Hepatocyte (in vitro differentiated cells): ENCODE measurements around the gene HOXB13. TPM values are rescaled to one million over a fixed set of nuclear protein-coding genes. Genes with fewer than 3 reads are reported as not detected.

Source experiments
- DNase-seq: peaks from one replicate; pipeline ENCODE4 v3.0.0-alpha.2; 2016; ENCODE audit warnings: low spot score
- H2AFZ ChIP-seq: fragments of 200-600 bp; sonication (generic); 2 replicates; pipeline ENCODE4 v1.6.0; 2016; ENCODE audit warnings: antibody characterized with exemption, mild to moderate bottlenecking
- H3K27ac ChIP-seq: fragments of 200-600 bp; sonication (generic); 2 replicates; pipeline ENCODE4 v1.5.1; 2016; ENCODE audit warnings: mild to moderate bottlenecking
- H3K27me3 ChIP-seq: fragments of 200-600 bp; sonication (generic); 2 replicates; pipeline ENCODE4 v1.6.1; 2016
- H3K36me3 ChIP-seq: fragments of 200-600 bp; sonication (generic); replicated peaks from 2 replicates; pipeline ENCODE4 v1.5.1; 2016; ENCODE audit warnings: low read depth; ENCODE audit not compliant: insufficient read depth
- H3K4me1 ChIP-seq: fragments of 200-600 bp; sonication (generic); 2 replicates; pipeline ENCODE4 v1.5.1; 2016; ENCODE audit warnings: mild to moderate bottlenecking, moderate library complexity; ENCODE audit not compliant: insufficient read depth
- H3K4me2 ChIP-seq: fragments of 200-600 bp; sonication (generic); 2 replicates; pipeline ENCODE4 v1.6.0; 2016
- H3K4me3 ChIP-seq: fragments of 200-600 bp; sonication (generic); 2 replicates; pipeline ENCODE4 v1.5.1; 2016; ENCODE audit warnings: mild to moderate bottlenecking
- H3K79me2 ChIP-seq: fragments of 200-600 bp; sonication (generic); 2 replicates; pipeline ENCODE4 v1.6.0; 2017; ENCODE audit warnings: mild to moderate bottlenecking
- H3K9me2 ChIP-seq: fragments of 200-600 bp; sonication (generic); replicated peaks from 2 replicates; pipeline ENCODE4 v1.6.0; 2017; ENCODE audit warnings: mild to moderate bottlenecking; ENCODE audit not compliant: insufficient read depth
- H3K9me3 ChIP-seq: fragments of 200-600 bp; sonication (generic); 2 replicates; pipeline ENCODE4 v1.5.1; 2016; ENCODE audit warnings: low read depth, mild to moderate bottlenecking
- H4K20me1 ChIP-seq: fragments of 200-600 bp; sonication (generic); 2 replicates; pipeline ENCODE4 v1.6.0; 2016; ENCODE audit warnings: mild to moderate bottlenecking; ENCODE audit not compliant: insufficient read depth, poor library complexity, severe bottlenecking
- EZH2 ChIP-seq: fragments of 200-600 bp; sonication (generic); IDR thresholded peaks from 2 replicates; pipeline ENCODE4 v1.6.1; 2016; ENCODE audit warnings: antibody characterized with exemption, mild to moderate bottlenecking, borderline replicate concordance
- EZH2phosphoT487 ChIP-seq: fragments of 200-600 bp; sonication (generic); IDR thresholded peaks from one replicate; pipeline ENCODE4 v1.6.1; 2018; ENCODE audit warnings: antibody characterized with exemption, mild to moderate bottlenecking, low read depth, moderate library complexity; ENCODE audit not compliant: unreplicated experiment, severe bottlenecking
- WGBS: methylation state at CpG from one replicate; pipeline ENCODE4 v1.1.6; 2016; ENCODE audit warnings: low lambda C conversion rate; ENCODE audit errors: missing lambda C conversion rate; 5-methylcytosine and 5-hydroxymethylcytosine counted together
- polyA plus RNA-seq: library from polyadenylated mRNA; unstranded; fragments of >200 nt; fragmentation: Nextera tagmentation; extraction: Ambion mirVana; gene quantifications from 2 replicates; pipeline ENCODE4 v1.2.1, GENCODE V29; 2016
- total RNA-seq: library from RNA; depleted of rRNA; stranded (reverse); fragments of >200 nt; gene quantifications from 2 replicates; pipeline ENCODE4 v1.2.3, GENCODE V29; 2014
- TF ChIP-seq, protein P1 (sequence below): fragments of 200-600 bp; sonication (generic); IDR thresholded peaks from 2 replicates; pipeline ENCODE4 v1.5.1; 2016; ENCODE audit warnings: antibody characterized with exemption, mild to moderate bottlenecking; ENCODE audit not compliant: poor library complexity

HOXB13 gene
- total and polyA plus RNA-seq, 2 experiments from 2014 or later, result 0.13 to 0.28 TPM

DNA sequence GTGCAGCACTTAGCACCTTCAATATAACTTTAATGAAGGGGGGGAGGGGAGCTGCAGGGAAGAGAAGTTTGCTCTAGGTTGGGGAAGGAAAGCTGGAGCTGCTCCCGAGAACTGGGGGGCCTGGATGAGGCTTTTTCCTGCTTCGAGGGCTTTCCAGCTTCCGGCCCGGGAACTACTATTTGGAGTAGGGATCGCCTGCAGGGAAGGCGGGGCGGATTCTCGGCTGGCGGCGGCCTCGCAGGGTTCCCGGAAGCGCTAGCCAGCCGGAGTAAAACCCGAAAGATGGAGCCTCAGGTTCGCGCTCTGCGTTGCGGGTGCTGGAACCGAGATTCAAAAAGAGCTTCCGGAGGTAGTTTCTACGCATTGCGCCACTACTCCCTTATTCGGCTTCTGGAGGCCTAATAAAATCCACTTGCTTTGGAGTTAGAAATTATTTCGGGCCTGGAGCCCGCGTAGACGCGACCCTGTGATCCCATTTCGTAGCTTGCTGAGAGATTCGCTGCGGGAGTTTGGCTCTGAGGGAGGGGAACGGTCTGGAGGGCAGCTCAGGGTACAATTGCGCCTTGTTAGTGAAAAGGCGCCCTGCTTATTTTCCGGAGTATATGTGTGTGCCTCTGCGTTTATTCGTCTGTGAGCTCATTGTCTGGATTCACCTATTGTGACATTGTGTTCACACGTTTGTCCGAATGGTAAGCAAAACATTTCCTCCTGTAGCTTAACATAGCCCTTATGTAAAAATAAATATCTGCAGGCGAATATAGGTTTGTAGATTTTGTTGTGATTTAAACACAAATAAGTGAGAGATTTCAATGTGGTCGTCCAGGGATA is 4.9 kb downstream of the HOXB13 start:
- no peak overlapping the region for H3K27ac ChIP-seq
- peak overlapping the region; percentile 60 for H3K4me2 ChIP-seq

DNA sequence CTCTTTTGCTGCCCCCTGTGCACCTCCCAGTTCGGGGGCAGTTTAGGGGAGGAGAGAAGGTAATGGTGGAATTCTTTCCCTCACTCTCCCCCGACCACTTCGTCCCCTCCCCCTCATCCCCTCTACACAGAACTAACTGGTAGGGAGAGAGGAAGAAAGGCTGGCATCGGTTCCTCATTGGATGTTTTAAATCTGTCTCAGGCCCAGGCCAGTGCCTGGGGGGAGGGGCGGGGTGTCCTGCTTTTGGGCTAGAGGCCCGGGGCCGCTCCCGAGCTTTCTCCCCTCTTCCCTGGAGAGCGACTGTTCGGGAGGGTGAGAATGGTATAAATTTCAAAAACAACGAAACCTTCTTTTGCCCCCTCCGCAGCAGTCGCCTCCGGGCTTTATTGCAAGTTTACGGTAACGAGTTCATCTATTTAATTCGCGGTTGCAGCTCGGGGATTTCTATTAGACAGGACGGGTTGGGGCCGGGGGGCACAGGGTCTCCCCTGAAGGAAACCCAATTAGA is 5.6 kb downstream of the HOXB13 start, which contains the start of gene PRAC2:
Gene PRAC2, plus strand, starts transcription at position 271 of the 508 bp plus-strand sequence. CDS start 1,226 bp downstream, outside the sequence.
- H2AFZ ChIP-seq, result peak within 1 kb of the TSS; percentile 50
- no peak within 1 kb of the TSS for H3K4me3 ChIP-seq
- H3K9me3 ChIP-seq, result no peaks in the 10 kb centered on the region
- no peaks in the 10 kb centered on the region for H3K79me2 ChIP-seq
- DNase-seq, result no peak
- WGBS, result 2% methylated on average over 21 of the region's 21 CpGs
- no peaks in the 10 kb centered on the region for H4K20me1 ChIP-seq
- H3K4me1 ChIP-seq, result peaks cover 14% of the 10 kb centered on the region
- peaks cover 99% of the 10 kb centered on the region for H3K27me3 ChIP-seq
- no peaks in the 10 kb centered on the region for H3K36me3 ChIP-seq
- no peak within 1 kb of the TSS for H3K27ac ChIP-seq
- H3K4me2 ChIP-seq, result peak within 1 kb of the TSS; percentile 60
- TF ChIP-seq, protein P1, sequence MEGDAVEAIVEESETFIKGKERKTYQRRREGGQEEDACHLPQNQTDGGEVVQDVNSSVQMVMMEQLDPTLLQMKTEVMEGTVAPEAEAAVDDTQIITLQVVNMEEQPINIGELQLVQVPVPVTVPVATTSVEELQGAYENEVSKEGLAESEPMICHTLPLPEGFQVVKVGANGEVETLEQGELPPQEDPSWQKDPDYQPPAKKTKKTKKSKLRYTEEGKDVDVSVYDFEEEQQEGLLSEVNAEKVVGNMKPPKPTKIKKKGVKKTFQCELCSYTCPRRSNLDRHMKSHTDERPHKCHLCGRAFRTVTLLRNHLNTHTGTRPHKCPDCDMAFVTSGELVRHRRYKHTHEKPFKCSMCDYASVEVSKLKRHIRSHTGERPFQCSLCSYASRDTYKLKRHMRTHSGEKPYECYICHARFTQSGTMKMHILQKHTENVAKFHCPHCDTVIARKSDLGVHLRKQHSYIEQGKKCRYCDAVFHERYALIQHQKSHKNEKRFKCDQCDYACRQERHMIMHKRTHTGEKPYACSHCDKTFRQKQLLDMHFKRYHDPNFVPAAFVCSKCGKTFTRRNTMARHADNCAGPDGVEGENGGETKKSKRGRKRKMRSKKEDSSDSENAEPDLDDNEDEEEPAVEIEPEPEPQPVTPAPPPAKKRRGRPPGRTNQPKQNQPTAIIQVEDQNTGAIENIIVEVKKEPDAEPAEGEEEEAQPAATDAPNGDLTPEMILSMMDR, result no peak
- no peak for TF ChIP-seq EZH2
- no peak for TF ChIP-seq EZH2phosphoT487
- H3K9me2 ChIP-seq, result no peaks in the 10 kb centered on the region

More for the DNA sequence above, 4.9 kb downstream of the HOXB13 start:
- H4K20me1 ChIP-seq, result no peaks in the 10 kb centered on the region
- peaks cover 99% of the 10 kb centered on the region for H3K27me3 ChIP-seq
- H3K9me3 ChIP-seq, result no peaks in the 10 kb centered on the region
- H3K4me3 ChIP-seq, result no peak overlapping the region
- no peak for DNase-seq
- H3K4me1 ChIP-seq, result peaks cover 12% of the 10 kb centered on the region
- TF ChIP-seq, protein P1, result no peak
- peak; percentile 88 for TF ChIP-seq EZH2
- TF ChIP-seq EZH2phosphoT487, result peak; percentile 2
- H3K36me3 ChIP-seq, result no peaks in the 10 kb centered on the region
- no peaks in the 10 kb centered on the region for H3K79me2 ChIP-seq
- H2AFZ ChIP-seq, result peak overlapping the region; percentile 50
- 8% methylated on average over 41 of the region's 42 CpGs for WGBS
- H3K9me2 ChIP-seq, result no peaks in the 10 kb centered on the region

DNA sequence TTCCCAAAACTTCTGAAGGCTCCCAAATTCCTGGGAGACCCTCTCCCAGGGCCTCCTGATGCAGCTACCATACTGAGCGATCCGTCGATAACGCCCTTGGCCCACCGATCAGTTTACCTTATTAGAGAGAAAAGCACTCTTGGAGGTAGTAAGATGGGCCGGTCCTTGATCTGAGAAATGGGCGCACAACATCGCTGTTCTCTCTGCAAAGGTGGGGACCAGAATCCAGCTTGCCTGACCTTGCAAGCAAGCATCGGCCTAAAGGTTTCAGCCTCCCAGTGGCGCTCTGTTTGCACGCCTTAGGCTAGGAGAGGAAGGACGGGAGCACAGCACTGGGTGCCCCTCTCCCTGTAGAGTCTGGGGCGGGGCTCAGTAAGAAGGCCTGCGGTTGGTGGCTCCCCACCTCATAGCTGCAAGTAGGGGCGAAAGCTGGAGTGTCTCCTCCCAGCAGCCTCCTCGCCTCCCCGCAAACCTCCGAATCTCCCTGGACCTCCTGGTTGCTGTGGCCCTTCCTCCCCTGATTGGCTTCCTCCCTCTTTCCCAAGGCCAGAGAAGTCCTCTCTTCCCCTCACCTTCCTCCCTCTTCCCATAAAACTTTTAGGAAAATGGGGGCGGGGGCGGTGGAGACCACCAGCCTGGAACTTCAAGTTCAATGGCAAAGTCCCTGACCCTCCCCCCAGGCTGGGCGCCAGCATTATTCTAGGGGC is 6.2 kb downstream of the HOXB13 start, which contains the start of gene PRAC1:
Gene PRAC1, minus strand, starts transcription at position 318 of the 707 bp plus-strand sequence. Its CDS starts 126 bp downstream, at position 192.
- H4K20me1 ChIP-seq, result no peaks in the 10 kb centered on the region
- peaks cover 14% of the 10 kb centered on the region for H3K4me1 ChIP-seq
- WGBS, result 22% methylated on average over 20 of the region's 21 CpGs
- TF ChIP-seq EZH2 (peak; percentile 15), EZH2phosphoT487 (no peak)
- H3K27ac ChIP-seq, result no peak within 1 kb of the TSS
- H3K4me2 ChIP-seq, result peak within 1 kb of the TSS; percentile 60
- no peak within 1 kb of the TSS for H3K4me3 ChIP-seq
- no peak for DNase-seq
- no peaks in the 10 kb centered on the region for H3K9me2 ChIP-seq
- peaks cover 99% of the 10 kb centered on the region for H3K27me3 ChIP-seq
- H3K36me3 ChIP-seq, result no peaks in the 10 kb centered on the region
- H3K79me2 ChIP-seq, result no peaks in the 10 kb centered on the region
- H3K9me3 ChIP-seq, result no peaks in the 10 kb centered on the region
- peak within 1 kb of the TSS; percentile 50 for H2AFZ ChIP-seq
